CD14-positive monocyte (primary cell): ENCODE results near the gene C1QTNF8. TPM values are rescaled to one million over a fixed set of nuclear protein-coding genes. Genes with fewer than 3 reads are reported as not detected.

Source experiments
- DNase-seq, 3 donors: peaks; one replicate each; pipeline ENCODE4 v3.0.0-alpha.2; 2011 to 2022
- H2AFZ ChIP-seq: 2 replicates; pipeline ENCODE4 v1.6.0; 2012; ENCODE audit warnings: mild to moderate bottlenecking, low read depth, low read length, inconsistent platforms; ENCODE audit not compliant: insufficient read depth, poor library complexity, severe bottlenecking
- H3K27ac ChIP-seq, 2 donors: 1 replicate in 1 of 2; 2 replicates in 1 of 2; pipeline ENCODE4 v1.5.1; 2012 to 2013; ENCODE audit warnings: low read length in 2 of 2, control low read depth in 1 of 2, inconsistent platforms in 1 of 2, low read depth in 1 of 2, mild to moderate bottlenecking in 1 of 2
- H3K27me3 ChIP-seq, 2 donors: one replicate each; pipeline versions ENCODE4 v1.6.0 to v1.6.1; 2011 to 2013; ENCODE audit warnings: low read length in 2 of 2; ENCODE audit not compliant: control insufficient read depth in 2 of 2, insufficient read depth in 2 of 2
- H3K36me3 ChIP-seq, 2 donors: replicated peaks in 1 of 2; 1 replicate in 1 of 2; 2 replicates in 1 of 2; pipeline versions ENCODE4 v1.5.1 to v1.6.1; 2012 to 2013; ENCODE audit warnings: low read length in 2 of 2, control low read depth in 1 of 2, inconsistent platforms in 1 of 2, mild to moderate bottlenecking in 1 of 2; ENCODE audit not compliant: insufficient read depth in 2 of 2, control insufficient read depth in 1 of 2
- H3K4me1 ChIP-seq, 2 donors: 1 replicate in 1 of 2; 2 replicates in 1 of 2; pipeline versions ENCODE4 v1.5.1 to v1.6.1; 2012 to 2013; ENCODE audit warnings: low read length in 2 of 2, control low read depth in 1 of 2, inconsistent platforms in 1 of 2, mild to moderate bottlenecking in 1 of 2, moderate library complexity in 1 of 2; ENCODE audit not compliant: insufficient read depth in 2 of 2, control insufficient read depth in 1 of 2
- H3K4me2 ChIP-seq: replicated peaks from 2 replicates; pipeline ENCODE3; 2012; ENCODE audit warnings: low read length, moderate library complexity, mild to moderate bottlenecking; ENCODE audit not compliant: poor library complexity, severe bottlenecking; ENCODE audit errors: extremely low read depth
- H3K4me3 ChIP-seq, 3 experiments: fragments of 200-600 bp in 1 of 3; sonication (generic) in 1 of 3; replicated peaks in 1 of 3; 1 replicate in 2 of 3; 2 replicates in 1 of 3; pipeline ENCODE4 v1.5.1; 2011 to 2013; ENCODE audit warnings: low read length in 3 of 3, mild to moderate bottlenecking in 3 of 3, control low read depth in 2 of 3, low read depth in 2 of 3, inconsistent platforms in 1 of 3, moderate library complexity in 1 of 3
- H3K79me2 ChIP-seq: 2 replicates; pipeline ENCODE4 v1.6.0; 2012; ENCODE audit warnings: mild to moderate bottlenecking, control low read depth, inconsistent platforms, low read length, moderate library complexity; ENCODE audit not compliant: insufficient read depth
- H3K9ac ChIP-seq: 2 replicates; pipeline ENCODE4 v1.6.0; 2017; ENCODE audit warnings: low read length, mild to moderate bottlenecking; ENCODE audit not compliant: insufficient read depth, poor library complexity, severe bottlenecking
- H3K9me3 ChIP-seq, 2 donors: replicated peaks in 1 of 2; 1 replicate in 1 of 2; 2 replicates in 1 of 2; pipeline versions ENCODE4 v1.5.1 to v1.6.1; 2012 to 2013; ENCODE audit warnings: low read length in 2 of 2, control low read depth in 1 of 2; ENCODE audit not compliant: control insufficient read depth in 1 of 2, insufficient read depth in 1 of 2
- H4K20me1 ChIP-seq: 2 replicates; pipeline ENCODE4 v1.6.0; 2012; ENCODE audit warnings: mild to moderate bottlenecking, low read length, control low read depth, moderate library complexity; ENCODE audit not compliant: insufficient read depth
- H3K27ac Mint-ChIP-seq, 7 donors: one replicate each; pipeline ENCODE4 v1.8.0; 2020; ENCODE audit warnings: mild to moderate bottlenecking in 7 of 7, mixed read lengths in 7 of 7, moderate library complexity in 6 of 7, inconsistent platforms in 2 of 7
- H3K27me3 Mint-ChIP-seq, 3 donors: one replicate each; pipeline ENCODE4 v1.8.0; 2021 to 2022; ENCODE audit warnings: low read depth in 3 of 3, mild to moderate bottlenecking in 3 of 3, mixed read lengths in 3 of 3, moderate library complexity in 3 of 3, inconsistent platforms in 1 of 3
- H3K36me3 Mint-ChIP-seq, 2 donors: one replicate each; pipeline ENCODE4 v1.8.0; 2020; ENCODE audit warnings: mixed read lengths in 2 of 2, inconsistent platforms in 1 of 2, mild to moderate bottlenecking in 1 of 2
- H3K4me1 Mint-ChIP-seq: one replicate; pipeline ENCODE4 v1.8.0; 2020; ENCODE audit warnings: mild to moderate bottlenecking, mixed read lengths
- H3K4me3 Mint-ChIP-seq, 2 donors: one replicate each; pipeline ENCODE4 v1.8.0; 2020; ENCODE audit warnings: mild to moderate bottlenecking in 2 of 2, mixed read lengths in 2 of 2, moderate library complexity in 1 of 2
- H3K9me3 Mint-ChIP-seq, 7 donors: one replicate each; pipeline ENCODE4 v1.8.0; 2020 to 2022; ENCODE audit warnings: mixed read lengths in 7 of 7, mild to moderate bottlenecking in 6 of 7, moderate library complexity in 6 of 7, inconsistent platforms in 2 of 7
- CTCF ChIP-seq: fragments of 200-600 bp; IDR thresholded peaks from one replicate; pipeline ENCODE4 v1.8.0; 2022; ENCODE audit warnings: antibody characterized with exemption, mild to moderate bottlenecking
- WGBS: methylation state at CpG from one replicate; pipeline ENCODE4 v1.1.5; 2013; ENCODE audit warnings: missing lambda C conversion rate; ENCODE audit not compliant: insufficient coverage; 5-methylcytosine and 5-hydroxymethylcytosine counted together
- intact Hi-C, 2 donors: fragments of 100-400 bp; cut with micrococcal nuclease; formaldehyde crosslinking; loops; one replicate each; pipeline versions ENCODE4 v1.15.0 to v1.15.1; 2023
- polyA plus RNA-seq, 3 donors: library from polyadenylated mRNA; depleted of rRNA in 1 of 3; unstranded in 2 of 3; stranded (reverse) in 1 of 3; fragments of 300-500 nt in 2 of 3; fragments of >200 nt in 1 of 3; fragmentation: Illumina TruSeq in 2 of 3; gene quantifications; 1 replicate in 2 of 3; 2 replicates in 1 of 3; pipeline ENCODE4 v1.2.3, GENCODE V29; 2012 to 2021

C1QTNF8 gene
- polyA plus RNA-seq, 3 donors: not detected

- Histone ChIP-seq H3K27ac (no peak overlapping the region), H3K9me3 (peaks cover 23 to 44% of the 10 kb centered on the region in 2 donors), H3K9ac (no peak overlapping the region), H3K4me2 (no peak overlapping the region), H2AFZ (no peak overlapping the region), H3K4me3 (no peak overlapping the region), H3K4me1 (no peaks in the 10 kb centered on the region), H3K27me3 (peaks cover 0 to 6% of the 10 kb centered on the region in 2 donors), H4K20me1 (no peaks in the 10 kb centered on the region), H3K79me2 (no peaks in the 10 kb centered on the region), H3K36me3 (no peaks in the 10 kb centered on the region)
- peaks cover 3 to 42% (median 7%) of the 10 kb centered on the region in 3 donors for H3K27me3 Mint-ChIP-seq
- TF ChIP-seq CTCF: no peak
- H3K4me1 Mint-ChIP-seq: no peaks in the 10 kb centered on the region
- peaks cover 17 to 52% (median 39%) of the 10 kb centered on the region in 7 donors for H3K9me3 Mint-ChIP-seq
- DNase-seq: no peak
- no peak overlapping the region for H3K4me3 Mint-ChIP-seq
- H3K27ac Mint-ChIP-seq: no peak overlapping the region
- H3K36me3 Mint-ChIP-seq: no peaks in the 10 kb centered on the region
- intact Hi-C loops: no loop called here
- WGBS: 100% methylated on average over 4 of the region's 6 CpGs
These were observed 11.1 kb downstream of the C1QTNF8 start for GRCh38 chr16:1084971-1085370.

- no peaks in the 10 kb centered on the region for H3K36me3 ChIP-seq
- peaks cover 17 to 44% (median 33%) of the 10 kb centered on the region in 7 donors for H3K9me3 Mint-ChIP-seq
- H3K4me3 ChIP-seq: no peak overlapping the region
- H3K4me3 Mint-ChIP-seq: no peak overlapping the region
- no peak overlapping the region for H3K27ac Mint-ChIP-seq
- TF ChIP-seq CTCF: no peak
- H3K4me2 ChIP-seq: no peak overlapping the region
- H3K27me3 Mint-ChIP-seq: peaks cover 3 to 33% (median 7%) of the 10 kb centered on the region in 3 donors
- H3K36me3 Mint-ChIP-seq: no peaks in the 10 kb centered on the region
- H3K4me1 ChIP-seq: no peaks in the 10 kb centered on the region
- H3K79me2 ChIP-seq: no peaks in the 10 kb centered on the region
- H3K27ac ChIP-seq: no peak overlapping the region
- H3K4me1 Mint-ChIP-seq: no peaks in the 10 kb centered on the region
- intact Hi-C loops: no loop called here
- H3K9me3 ChIP-seq: peaks cover 23 to 40% of the 10 kb centered on the region in 2 donors
- no peak for DNase-seq
- H4K20me1 ChIP-seq: no peaks in the 10 kb centered on the region
- WGBS: 37% methylated on average over 14 of the region's 34 CpGs
- H2AFZ ChIP-seq: no peak overlapping the region
- H3K9ac ChIP-seq: no peak overlapping the region
- peaks cover 0 to 6% of the 10 kb centered on the region in 2 donors for H3K27me3 ChIP-seq
These were observed 12.9 kb downstream of the C1QTNF8 start for GRCh38 chr16:1082952-1083675.
